KMS-11 (cell line): ENCODE results near the gene USP21.

Experiments
- H2AFZ ChIP-seq: fragments of 200-600 bp; sonication (generic); 2 replicates; pipeline ENCODE4 v1.6.1; 2016; ENCODE audit warnings: antibody characterized with exemption, mixed run types, low read depth
- H3K27ac ChIP-seq: fragments of 200-600 bp; sonication (generic); 2 replicates; pipeline ENCODE4 v1.6.1; 2016; ENCODE audit warnings: mild to moderate bottlenecking, mixed run types
- H3K27me3 ChIP-seq: fragments of 200-600 bp; sonication (generic); 2 replicates; pipeline ENCODE4 v1.6.1; 2017; ENCODE audit warnings: mild to moderate bottlenecking, low read depth, mixed run types, moderate library complexity; ENCODE audit not compliant: insufficient read depth
- H3K36me3 ChIP-seq: fragments of 200-600 bp; sonication (generic); 2 replicates; pipeline ENCODE4 v1.6.1; 2017; ENCODE audit warnings: mild to moderate bottlenecking, mixed run types; ENCODE audit not compliant: insufficient read depth
- H3K4me1 ChIP-seq: fragments of 200-600 bp; sonication (generic); 2 replicates; pipeline ENCODE4 v1.6.1; 2016; ENCODE audit warnings: mild to moderate bottlenecking, low read depth, mixed run types; ENCODE audit not compliant: poor library complexity, severe bottlenecking
- H3K4me2 ChIP-seq: fragments of 200-600 bp; sonication (generic); 2 replicates; pipeline ENCODE4 v1.7.0; 2016; ENCODE audit warnings: mild to moderate bottlenecking, mixed run types
- H3K4me3 ChIP-seq: fragments of 200-600 bp; sonication (generic); IDR thresholded peaks from 2 replicates; pipeline ENCODE4 v1.6.1; 2017; ENCODE audit warnings: low read depth, low read length, mixed read lengths; ENCODE audit not compliant: insufficient read depth
- H3K79me2 ChIP-seq: fragments of 200-600 bp; sonication (generic); 2 replicates; pipeline ENCODE4 v1.6.1; 2016; ENCODE audit warnings: low read depth, mixed run types; ENCODE audit not compliant: insufficient read depth
- H3K9ac ChIP-seq: fragments of 200-600 bp; sonication (generic); 2 replicates; pipeline ENCODE4 v1.6.1; 2016; ENCODE audit warnings: mild to moderate bottlenecking, mixed run types
- H4K20me1 ChIP-seq: fragments of 200-600 bp; sonication (generic); 2 replicates; pipeline ENCODE4 v1.6.1; 2016; ENCODE audit warnings: mild to moderate bottlenecking, mixed run types; ENCODE audit not compliant: insufficient read depth
- CTCF ChIP-seq: fragments of 200-600 bp; sonication (generic); conservative IDR thresholded peaks from 2 replicates; pipeline ENCODE4 v1.6.1; 2017; ENCODE audit warnings: low read depth, mild to moderate bottlenecking, antibody characterized with exemption, low read length, moderate library complexity, mixed read lengths

The USP21 gene

DNA sequence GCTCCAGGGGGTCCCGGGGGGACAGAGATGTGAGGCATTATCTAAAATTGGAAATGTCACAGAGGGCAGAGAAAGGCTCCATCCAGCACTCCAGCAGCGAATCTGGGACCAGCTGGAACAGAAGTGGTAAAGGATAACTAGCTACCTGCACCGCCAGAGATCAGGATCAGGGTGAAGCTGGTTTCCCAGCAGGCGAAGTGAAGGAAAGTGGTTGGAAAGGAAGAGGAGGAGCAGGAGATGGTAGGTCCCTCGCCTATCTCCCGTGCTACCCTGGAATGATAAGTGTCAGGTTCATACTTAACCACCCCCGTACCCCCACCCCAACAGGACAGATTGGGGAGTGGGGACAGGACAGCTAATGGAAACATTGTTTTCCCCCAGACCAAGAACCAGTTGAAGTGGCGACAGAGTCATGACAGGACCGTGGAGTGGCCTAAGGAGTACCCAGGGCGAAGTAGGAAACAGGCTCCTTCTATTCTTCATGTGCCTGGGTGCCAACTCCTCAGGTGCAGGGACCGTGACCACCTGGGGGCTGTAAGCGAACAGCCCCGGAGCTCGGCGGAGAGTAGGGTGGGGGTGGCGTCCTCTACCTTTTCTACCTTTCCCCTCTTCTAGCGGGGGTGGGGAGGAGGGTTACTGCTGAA, 17.3 kb downstream of the USP21 start:
- Histone ChIP-seq H3K4me1 (peaks cover 68% of the 10 kb centered on the region), H3K4me3 (peak overlapping the region; percentile 100), H3K36me3 (peaks cover 23% of the 10 kb centered on the region; the same call in 1 of the 2 replicates), H3K79me2 (peaks cover 40% of the 10 kb centered on the region), H4K20me1 (no peaks in the 10 kb centered on the region), H3K4me2 (peak overlapping the region; percentile 95), H2AFZ (peak overlapping the region; percentile 63; the same call in 1 of the 2 replicates), H3K27me3 (no peaks in the 10 kb centered on the region), H3K9ac (peak overlapping the region; percentile 74), H3K27ac (peak overlapping the region; percentile 73)
- no peak for TF ChIP-seq CTCF

DNA sequence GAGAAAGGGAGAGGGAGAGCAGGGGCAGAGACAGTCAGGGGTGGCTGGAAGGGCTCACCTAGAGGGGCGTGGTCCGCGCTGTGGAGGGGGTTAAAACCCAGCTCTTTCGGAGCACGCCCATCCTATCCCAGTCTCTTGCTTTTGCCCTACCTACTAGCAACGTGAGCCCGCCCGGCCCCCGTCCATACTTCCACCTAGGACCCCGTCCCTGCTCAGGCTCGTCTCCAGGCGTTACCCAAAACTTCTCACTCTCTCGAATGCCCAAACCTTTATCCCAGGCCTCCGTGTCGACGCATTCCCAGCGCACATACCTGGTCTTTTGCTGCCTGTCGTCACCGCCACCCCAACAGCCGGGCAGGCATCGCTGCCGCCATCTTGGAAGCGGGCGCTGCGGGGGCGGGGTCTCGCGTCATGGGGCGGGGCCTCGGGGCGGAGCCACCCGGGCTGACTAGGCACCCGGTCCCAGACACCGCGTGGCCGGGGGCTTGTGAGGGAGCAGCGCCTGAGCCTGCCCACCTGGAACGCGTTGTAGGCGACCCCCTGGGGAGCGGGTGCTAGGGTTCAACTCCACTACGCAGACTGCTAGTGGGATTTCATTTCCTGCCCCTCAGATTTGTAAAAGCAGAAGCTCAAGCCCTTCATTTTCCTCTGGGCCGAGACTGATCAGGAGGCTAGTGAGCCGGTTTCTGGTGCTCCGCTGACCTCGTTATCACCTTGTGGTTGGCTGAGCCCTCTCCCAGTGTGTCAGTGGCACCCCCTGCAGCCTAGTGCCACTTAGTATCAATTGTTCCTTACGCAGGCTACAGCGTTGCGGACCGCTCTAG, 18.0 kb downstream of the USP21 start, which contains the start of gene B4GALT3:
TSS of gene B4GALT3 (minus strand) at position 396 of the 824 bp plus-strand sequence. CDS start 1,447 bp downstream, outside the sequence.
- H3K4me1 ChIP-seq = peaks cover 72% of the 10 kb centered on the region
- H3K27me3 ChIP-seq = no peaks in the 10 kb centered on the region
- no peak; the same call in 1 of the 2 replicates for TF ChIP-seq CTCF
- no peaks in the 10 kb centered on the region for H4K20me1 ChIP-seq
- peaks cover 20% of the 10 kb centered on the region; the same call in 1 of the 2 replicates for H3K36me3 ChIP-seq
- peak within 1 kb of the TSS; percentile 74 for H3K9ac ChIP-seq
- H3K4me3 ChIP-seq = peak within 1 kb of the TSS; percentile 100
- peak within 1 kb of the TSS; percentile 73 for H3K27ac ChIP-seq
- H3K79me2 ChIP-seq = peaks cover 39% of the 10 kb centered on the region
- H2AFZ ChIP-seq = peak within 1 kb of the TSS; percentile 63
- peak within 1 kb of the TSS; percentile 95 for H3K4me2 ChIP-seq

DNA sequence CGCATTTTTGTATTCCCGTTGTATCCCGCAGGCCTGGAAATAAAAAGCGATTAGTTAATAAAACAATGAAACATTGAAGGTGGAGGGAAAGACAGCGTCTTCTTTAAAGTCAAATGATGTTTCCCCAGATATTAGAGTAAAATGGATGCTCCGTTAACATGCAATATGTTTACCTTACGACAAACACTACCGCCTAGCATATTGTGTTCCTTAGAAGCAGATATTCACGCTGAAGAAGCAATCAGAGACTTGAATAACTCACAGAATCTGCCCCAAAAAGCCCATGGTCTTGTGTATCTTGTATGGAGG, 18.6 kb downstream of the USP21 start:
- Histone ChIP-seq H3K27me3 (no peaks in the 10 kb centered on the region), H3K4me1 (peaks cover 72% of the 10 kb centered on the region), H3K4me2 (peak overlapping the region; percentile 95), H4K20me1 (no peaks in the 10 kb centered on the region), H3K9ac (peak overlapping the region; percentile 74; the same call in 1 of the 2 replicates), H3K36me3 (peaks cover 17% of the 10 kb centered on the region; the same call in 1 of the 2 replicates), H3K4me3 (peak overlapping the region; percentile 100), H3K79me2 (peaks cover 33% of the 10 kb centered on the region), H3K27ac (peak overlapping the region; percentile 73), H2AFZ (peak overlapping the region; percentile 63)
- TF ChIP-seq CTCF = peak; percentile 76; the same call in 1 of the 2 replicates

GRCh38 chr1:161179698-161180097, 20.4 kb downstream of the USP21 start:
- Histone ChIP-seq H3K4me3 (no peak overlapping the region), H3K79me2 (peaks cover 26% of the 10 kb centered on the region), H3K27ac (no peak overlapping the region), H3K36me3 (peaks cover 2% of the 10 kb centered on the region; the same call in 1 of the 2 replicates), H3K27me3 (no peaks in the 10 kb centered on the region), H3K4me1 (peaks cover 74% of the 10 kb centered on the region), H3K4me2 (no peak overlapping the region), H4K20me1 (no peaks in the 10 kb centered on the region), H3K9ac (no peak overlapping the region), H2AFZ (no peak overlapping the region)
- no peak for TF ChIP-seq CTCF
